GM12865 (cell line): ENCODE data around the gene NUAK2.
"Not testable (repeated sequence)": the region's sequence is repeated elsewhere in the genome, so short reads cannot be mapped to it uniquely, and the experiment has no call there.

Experiments used
- DNase-seq: peaks from one replicate; pipeline ENCODE4 v3.0.0; 2010; ENCODE audit warnings: low read depth
- H3K4me3 ChIP-seq: 2 replicates; pipeline ENCODE4 v1.5.1; 2011; ENCODE audit warnings: mild to moderate bottlenecking, low read depth, low read length, control low read depth
- CTCF ChIP-seq: IDR thresholded peaks from 2 replicates; pipeline ENCODE4 v1.5.1; 2011; ENCODE audit warnings: low read length, control low read depth, low read depth, inconsistent platforms; ENCODE audit not compliant: insufficient read depth; ENCODE audit errors: missing control alignments

The NUAK2 gene

GRCh38 chr1:205321162-205321958 is at the start of gene NUAK2:
Gene NUAK2 (minus strand): TSS chr1:205321745. CDS start chr1:205321628, 117 bp downstream.
- H3K4me3 ChIP-seq, result peak within 1 kb of the TSS; percentile 54
- peak; percentile 56 for DNase-seq
- peak; percentile 12 for TF ChIP-seq CTCF

GRCh38 chr1:205370780-205371179 is 49.2 kb upstream of the NUAK2 start:
- DNase-seq, result no peak
- no peak overlapping the region for H3K4me3 ChIP-seq
- TF ChIP-seq CTCF, result no peak

GRCh38 chr1:205369701-205370123 is 48.2 kb upstream of the NUAK2 start:
- TF ChIP-seq CTCF, result no peak
- DNase-seq, result no peak

GRCh38 chr1:205368478-205368877 is 46.9 kb upstream of the NUAK2 start:
- no peak for TF ChIP-seq CTCF
- no peak overlapping the region for H3K4me3 ChIP-seq
- DNase-seq, result no peak

More at GRCh38 chr1:205369701-205370123, 48.2 kb upstream of the NUAK2 start:
- no peak overlapping the region for H3K4me3 ChIP-seq

- TF ChIP-seq CTCF, result no peak
- no peak for DNase-seq
These were observed 44.5 kb upstream of the NUAK2 start for GRCh38 chr1:205365945-205366463.

GRCh38 chr1:205365086-205365485 is 43.5 kb upstream of the NUAK2 start:
- H3K4me3 ChIP-seq, DNase-seq: not testable (repeated sequence)

More at GRCh38 chr1:205365945-205366463, 44.5 kb upstream of the NUAK2 start:
- H3K4me3 ChIP-seq, result no peak overlapping the region

GRCh38 chr1:205360891-205361290 is 39.3 kb upstream of the NUAK2 start:
- H3K4me3 ChIP-seq, result no peak overlapping the region
- no peak for DNase-seq
- no peak for TF ChIP-seq CTCF
